HepG2 (cell line): ENCODE data around the gene ENSA. TPM values are rescaled to one million over a fixed set of nuclear protein-coding genes. Genes with fewer than 3 reads are reported as not detected.
A peak's percentile ranks its signal among the peaks of the same experiment; 100 is the strongest.

Source experiments
- HCFC1 ChIP-seq: fragments of 150-350 bp; IDR thresholded peaks from 2 replicates; pipeline ENCODE4 v1.6.1; 2014; ENCODE audit warnings: low read depth, low read length
- NRL ChIP-seq: sonication (generic); formaldehyde crosslinking; IDR thresholded peaks from 2 replicates; pipeline ENCODE4 v1.5.0; 2020; ENCODE audit warnings: missing genetic modification reagents, mild to moderate bottlenecking, moderate library complexity, borderline replicate concordance
- RBFOX2 ChIP-seq: fragments of 200-400 bp; formaldehyde crosslinking; IDR thresholded peaks from 2 replicates; pipeline ENCODE4 v1.6.1; 2017; ENCODE audit warnings: low read depth, mild to moderate bottlenecking, low read length
- SRSF9 ChIP-seq: fragments of 200-400 bp; formaldehyde crosslinking; IDR thresholded peaks from 2 replicates; pipeline ENCODE4 v1.6.1; 2018; ENCODE audit warnings: borderline replicate concordance, mild to moderate bottlenecking, low read depth, low read length; ENCODE audit not compliant: insufficient read depth, poor library complexity, severe bottlenecking
- TARDBP ChIP-seq: sonication (generic); formaldehyde crosslinking; IDR thresholded peaks from 2 replicates; pipeline ENCODE4 v1.8.0; 2022; ENCODE audit warnings: mild to moderate bottlenecking, missing genetic modification reagents
- ZNF205 ChIP-seq: IDR thresholded peaks from 2 replicates; pipeline ENCODE4 v1.6.1; 2018; ENCODE audit warnings: missing biosample characterization, missing genetic modification reagents
- ZNF333 ChIP-seq: sonication (generic); formaldehyde crosslinking; IDR thresholded peaks from 2 replicates; pipeline ENCODE4 v1.4.0; 2020; ENCODE audit warnings: mild to moderate bottlenecking, missing genetic modification reagents, borderline replicate concordance
- ZNF550 ChIP-seq: sonication (generic); formaldehyde crosslinking; IDR thresholded peaks from 2 replicates; pipeline ENCODE4 v1.4.0; 2020; ENCODE audit warnings: mild to moderate bottlenecking, missing genetic modification reagents, borderline replicate concordance
- ZNF572 ChIP-seq: sonication (generic); formaldehyde crosslinking; IDR thresholded peaks from 2 replicates; pipeline ENCODE4 v1.5.1; 2020; ENCODE audit warnings: mild to moderate bottlenecking, missing genetic modification reagents
- ZNF768 ChIP-seq: sonication (generic); formaldehyde crosslinking; IDR thresholded peaks from 2 replicates; pipeline ENCODE4 v1.4.0; 2020; ENCODE audit warnings: missing genetic modification reagents
- polyA plus RNA-seq, 8 experiments: library from polyadenylated mRNA; depleted of rRNA in 3 of 8; stranded (reverse) in 7 of 8; unstranded in 1 of 8; fragments of >200 nt; fragmentation: Illumina TruSeq in 4 of 8; extraction: Trizol in 4 of 8; gene quantifications; 2 replicates each; pipeline versions ENCODE4 v1.2.1 to v1.2.3, GENCODE V29; 2011 to 2016; ENCODE audit warnings: low read depth in 4 of 8, missing spikeins in 1 of 8, mixed read lengths in 1 of 8; ENCODE audit not compliant: insufficient read depth in 1 of 8
- total RNA-seq, 5 experiments: library from RNA; depleted of rRNA; stranded (reverse); fragments of >200 nt; fragmentation: Illumina TruSeq; extraction: Trizol; gene quantifications; 2 replicates each; pipeline ENCODE4 v1.2.3, GENCODE V29; 2016; ENCODE audit warnings: low read depth in 1 of 5
- TF ChIP-seq, protein P1 (sequence below): sonication (generic); formaldehyde crosslinking; IDR thresholded peaks from 2 replicates; pipeline ENCODE4 v1.5.0; 2020; ENCODE audit warnings: mild to moderate bottlenecking, missing genetic modification reagents, borderline replicate concordance
- TF ChIP-seq, protein P2 (sequence below): sonication (generic); formaldehyde crosslinking; IDR thresholded peaks from 2 replicates; pipeline ENCODE4 v1.4.0; 2020; ENCODE audit warnings: missing genetic modification reagents
- TF ChIP-seq, protein P3 (sequence below): sonication (generic); formaldehyde crosslinking; IDR thresholded peaks from 2 replicates; pipeline ENCODE4 v1.9.0; 2021; ENCODE audit warnings: mild to moderate bottlenecking, missing genetic modification reagents
- TF ChIP-seq, protein P4 (sequence below): conservative IDR thresholded peaks from 2 replicates; pipeline ENCODE4 v1.6.1; 2018; ENCODE audit warnings: missing genetic modification reagents

Gene ENSA
- total and polyA plus RNA-seq, 2 of the 13 experiments (the other 11 are each of a cell fraction or from before 2014, with no cell fraction given) = 54.5 to 111 TPM

DNA sequence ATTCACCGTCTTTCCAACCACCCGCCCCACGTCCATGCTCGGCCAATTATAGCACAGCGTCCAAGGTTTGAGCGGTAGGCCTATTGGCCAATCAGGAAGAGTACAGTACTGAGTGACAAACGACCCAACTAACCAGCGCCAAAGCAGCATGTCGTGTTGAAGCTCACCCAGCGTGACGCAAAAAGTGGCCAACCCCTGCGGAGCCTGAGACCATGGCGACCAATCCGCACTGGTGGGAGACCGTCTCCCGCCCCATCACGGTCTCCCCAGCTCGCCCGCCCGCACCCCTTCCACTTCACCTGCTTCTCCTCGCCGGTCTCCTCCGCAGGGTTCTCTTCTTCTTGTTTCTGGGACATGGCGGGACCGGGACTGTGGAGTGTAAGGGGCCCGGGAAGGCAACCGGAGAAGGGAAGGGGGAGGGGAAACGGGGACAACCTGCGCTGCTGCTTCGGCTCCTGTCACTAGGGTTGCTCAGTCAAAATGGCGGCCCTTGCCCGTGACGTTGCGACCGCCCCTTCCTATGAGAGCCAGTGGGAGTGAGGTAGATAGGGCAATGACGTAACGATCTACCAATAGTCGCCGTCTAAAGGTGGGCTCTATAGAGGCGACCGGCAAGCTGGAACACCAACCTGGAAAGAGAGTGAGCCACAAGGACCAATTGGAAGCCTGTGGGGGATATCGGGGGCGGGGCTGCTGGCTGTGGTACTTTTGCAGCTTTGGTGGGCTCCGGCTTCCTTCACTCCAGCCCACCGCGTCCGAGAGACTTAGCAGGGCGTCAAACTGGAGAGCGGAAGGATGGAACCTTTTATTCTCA, at the start of gene ENSA (continued):
- TF ChIP-seq, protein P1, sequence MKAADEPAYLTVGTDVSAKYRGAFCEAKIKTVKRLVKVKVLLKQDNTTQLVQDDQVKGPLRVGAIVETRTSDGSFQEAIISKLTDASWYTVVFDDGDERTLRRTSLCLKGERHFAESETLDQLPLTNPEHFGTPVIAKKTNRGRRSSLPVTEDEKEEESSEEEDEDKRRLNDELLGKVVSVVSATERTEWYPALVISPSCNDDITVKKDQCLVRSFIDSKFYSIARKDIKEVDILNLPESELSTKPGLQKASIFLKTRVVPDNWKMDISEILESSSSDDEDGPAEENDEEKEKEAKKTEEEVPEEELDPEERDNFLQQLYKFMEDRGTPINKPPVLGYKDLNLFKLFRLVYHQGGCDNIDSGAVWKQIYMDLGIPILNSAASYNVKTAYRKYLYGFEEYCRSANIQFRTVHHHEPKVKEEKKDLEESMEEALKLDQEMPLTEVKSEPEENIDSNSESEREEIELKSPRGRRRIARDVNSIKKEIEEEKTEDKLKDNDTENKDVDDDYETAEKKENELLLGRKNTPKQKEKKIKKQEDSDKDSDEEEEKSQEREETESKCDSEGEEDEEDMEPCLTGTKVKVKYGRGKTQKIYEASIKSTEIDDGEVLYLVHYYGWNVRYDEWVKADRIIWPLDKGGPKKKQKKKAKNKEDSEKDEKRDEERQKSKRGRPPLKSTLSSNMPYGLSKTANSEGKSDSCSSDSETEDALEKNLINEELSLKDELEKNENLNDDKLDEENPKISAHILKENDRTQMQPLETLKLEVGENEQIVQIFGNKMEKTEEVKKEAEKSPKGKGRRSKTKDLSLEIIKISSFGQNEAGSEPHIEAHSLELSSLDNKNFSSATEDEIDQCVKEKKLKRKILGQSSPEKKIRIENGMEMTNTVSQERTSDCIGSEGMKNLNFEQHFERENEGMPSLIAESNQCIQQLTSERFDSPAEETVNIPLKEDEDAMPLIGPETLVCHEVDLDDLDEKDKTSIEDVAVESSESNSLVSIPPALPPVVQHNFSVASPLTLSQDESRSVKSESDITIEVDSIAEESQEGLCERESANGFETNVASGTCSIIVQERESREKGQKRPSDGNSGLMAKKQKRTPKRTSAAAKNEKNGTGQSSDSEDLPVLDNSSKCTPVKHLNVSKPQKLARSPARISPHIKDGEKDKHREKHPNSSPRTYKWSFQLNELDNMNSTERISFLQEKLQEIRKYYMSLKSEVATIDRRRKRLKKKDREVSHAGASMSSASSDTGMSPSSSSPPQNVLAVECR (CRISPR knock-in tag) = peak; percentile 84
- no peak for TF ChIP-seq HCFC1
- 0 out of 2 replicates have a peak, but pooled peaks have one; percentile 20 for TF ChIP-seq ZNF550 (CRISPR knock-in tag)
- no peak for TF ChIP-seq ZNF205 (CRISPR knock-in tag)
- TF ChIP-seq, protein P2, sequence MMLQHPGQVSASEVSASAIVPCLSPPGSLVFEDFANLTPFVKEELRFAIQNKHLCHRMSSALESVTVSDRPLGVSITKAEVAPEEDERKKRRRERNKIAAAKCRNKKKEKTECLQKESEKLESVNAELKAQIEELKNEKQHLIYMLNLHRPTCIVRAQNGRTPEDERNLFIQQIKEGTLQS = no peak
- TF ChIP-seq ZNF333 (CRISPR knock-in tag) = 0 out of 2 replicates have a peak, but pooled peaks have one; percentile 65
- no peak for TF ChIP-seq SRSF9
- no peak for TF ChIP-seq ZNF572
- TF ChIP-seq TARDBP = no peak
- peak; percentile 67 for TF ChIP-seq RBFOX2
- TF ChIP-seq, protein P3, sequence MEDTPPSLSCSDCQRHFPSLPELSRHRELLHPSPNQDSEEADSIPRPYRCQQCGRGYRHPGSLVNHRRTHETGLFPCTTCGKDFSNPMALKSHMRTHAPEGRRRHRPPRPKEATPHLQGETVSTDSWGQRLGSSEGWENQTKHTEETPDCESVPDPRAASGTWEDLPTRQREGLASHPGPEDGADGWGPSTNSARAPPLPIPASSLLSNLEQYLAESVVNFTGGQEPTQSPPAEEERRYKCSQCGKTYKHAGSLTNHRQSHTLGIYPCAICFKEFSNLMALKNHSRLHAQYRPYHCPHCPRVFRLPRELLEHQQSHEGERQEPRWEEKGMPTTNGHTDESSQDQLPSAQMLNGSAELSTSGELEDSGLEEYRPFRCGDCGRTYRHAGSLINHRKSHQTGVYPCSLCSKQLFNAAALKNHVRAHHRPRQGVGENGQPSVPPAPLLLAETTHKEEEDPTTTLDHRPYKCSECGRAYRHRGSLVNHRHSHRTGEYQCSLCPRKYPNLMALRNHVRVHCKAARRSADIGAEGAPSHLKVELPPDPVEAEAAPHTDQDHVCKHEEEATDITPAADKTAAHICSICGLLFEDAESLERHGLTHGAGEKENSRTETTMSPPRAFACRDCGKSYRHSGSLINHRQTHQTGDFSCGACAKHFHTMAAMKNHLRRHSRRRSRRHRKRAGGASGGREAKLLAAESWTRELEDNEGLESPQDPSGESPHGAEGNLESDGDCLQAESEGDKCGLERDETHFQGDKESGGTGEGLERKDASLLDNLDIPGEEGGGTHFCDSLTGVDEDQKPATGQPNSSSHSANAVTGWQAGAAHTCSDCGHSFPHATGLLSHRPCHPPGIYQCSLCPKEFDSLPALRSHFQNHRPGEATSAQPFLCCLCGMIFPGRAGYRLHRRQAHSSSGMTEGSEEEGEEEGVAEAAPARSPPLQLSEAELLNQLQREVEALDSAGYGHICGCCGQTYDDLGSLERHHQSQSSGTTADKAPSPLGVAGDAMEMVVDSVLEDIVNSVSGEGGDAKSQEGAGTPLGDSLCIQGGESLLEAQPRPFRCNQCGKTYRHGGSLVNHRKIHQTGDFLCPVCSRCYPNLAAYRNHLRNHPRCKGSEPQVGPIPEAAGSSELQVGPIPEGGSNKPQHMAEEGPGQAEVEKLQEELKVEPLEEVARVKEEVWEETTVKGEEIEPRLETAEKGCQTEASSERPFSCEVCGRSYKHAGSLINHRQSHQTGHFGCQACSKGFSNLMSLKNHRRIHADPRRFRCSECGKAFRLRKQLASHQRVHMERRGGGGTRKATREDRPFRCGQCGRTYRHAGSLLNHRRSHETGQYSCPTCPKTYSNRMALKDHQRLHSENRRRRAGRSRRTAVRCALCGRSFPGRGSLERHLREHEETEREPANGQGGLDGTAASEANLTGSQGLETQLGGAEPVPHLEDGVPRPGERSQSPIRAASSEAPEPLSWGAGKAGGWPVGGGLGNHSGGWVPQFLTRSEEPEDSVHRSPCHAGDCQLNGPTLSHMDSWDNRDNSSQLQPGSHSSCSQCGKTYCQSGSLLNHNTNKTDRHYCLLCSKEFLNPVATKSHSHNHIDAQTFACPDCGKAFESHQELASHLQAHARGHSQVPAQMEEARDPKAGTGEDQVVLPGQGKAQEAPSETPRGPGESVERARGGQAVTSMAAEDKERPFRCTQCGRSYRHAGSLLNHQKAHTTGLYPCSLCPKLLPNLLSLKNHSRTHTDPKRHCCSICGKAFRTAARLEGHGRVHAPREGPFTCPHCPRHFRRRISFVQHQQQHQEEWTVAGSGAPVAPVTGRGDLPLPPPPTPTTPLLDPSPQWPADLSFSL = no peak
- TF ChIP-seq NRL (CRISPR knock-in tag) = peak; percentile 63; the same call in 1 of the 2 replicates
- no peak for TF ChIP-seq ZNF768
- TF ChIP-seq, protein P4, sequence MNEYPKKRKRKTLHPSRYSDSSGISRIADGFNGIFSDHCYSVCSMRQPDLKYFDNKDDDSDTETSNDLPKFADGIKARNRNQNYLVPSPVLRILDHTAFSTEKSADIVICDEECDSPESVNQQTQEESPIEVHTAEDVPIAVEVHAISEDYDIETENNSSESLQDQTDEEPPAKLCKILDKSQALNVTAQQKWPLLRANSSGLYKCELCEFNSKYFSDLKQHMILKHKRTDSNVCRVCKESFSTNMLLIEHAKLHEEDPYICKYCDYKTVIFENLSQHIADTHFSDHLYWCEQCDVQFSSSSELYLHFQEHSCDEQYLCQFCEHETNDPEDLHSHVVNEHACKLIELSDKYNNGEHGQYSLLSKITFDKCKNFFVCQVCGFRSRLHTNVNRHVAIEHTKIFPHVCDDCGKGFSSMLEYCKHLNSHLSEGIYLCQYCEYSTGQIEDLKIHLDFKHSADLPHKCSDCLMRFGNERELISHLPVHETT (CRISPR knock-in tag) = no peak
